ENCODE measurements around the gene OCIAD1. TPM values are rescaled to one million over a fixed set of nuclear protein-coding genes. Genes with fewer than 3 reads are reported as not detected.

Gene OCIAD1
- total RNA-seq, 1 donor: 43.4 TPM

Other genes starting within 250 kb of the OCIAD1 start
- 47.1 TPM for gene FRYL, start 50.8 kb upstream of the OCIAD1 start, total RNA-seq
- 10.5 TPM for gene OCIAD2, start 75.7 kb downstream of the OCIAD1 start, total RNA-seq
- not detected for gene CWH43, start 155.2 kb downstream of the OCIAD1 start, total RNA-seq

Data from hematopoietic multipotent progenitor cell (in vitro differentiated cells).